GM20000 (cell line): ENCODE data around the gene HPCAL4.

Experiments
- DNase-seq: peaks from one replicate; pipeline ENCODE4 v3.0.0; 2012; ENCODE audit warnings: low spot score
- CTCF ChIP-seq: IDR thresholded peaks from 2 replicates; pipeline ENCODE4 v1.5.1; 2012; ENCODE audit warnings: mild to moderate bottlenecking, control low read depth; ENCODE audit errors: extremely low read depth, missing control alignments

HPCAL4 gene

GRCh38 chr1:39628807-39629350, 62.4 kb downstream of the HPCAL4 start:
- DNase-seq = no peak

More at GRCh38 chr1:39628807-39629350, 62.4 kb downstream of the HPCAL4 start:
- no peak for TF ChIP-seq CTCF
